IMR-90 (cell line): ENCODE measurements around the gene TRIM2. TPM values are rescaled to one million over a fixed set of nuclear protein-coding genes. Genes with fewer than 3 reads are reported as not detected.

Source experiments
- ATAC-seq: fragments of 200-7000 bp; cut with Tn5 transposase; 2 replicates; pipeline ENCODE4 v1.9.1; 2020; ENCODE audit warnings: low read depth, mild to moderate bottlenecking, moderate library complexity
- BruUV-seq: library from RNA; stranded (reverse); fragments of 400-500 nt; replicated peaks from 2 replicates; lab custom pipeline; 2021; lab: Mats Ljungman, UMichigan
- CTCF ChIA-PET: fragments of 300-600 bp; formaldehyde crosslinking; extraction: SDS; loops from one replicate; lab custom pipeline; 2021; ENCODE audit warnings: antibody characterized with exemption; lab: Yijun Ruan, JAX
- POLR2A ChIA-PET: fragments of 300-600 bp; sonication (Branson Sonifier 250); formaldehyde crosslinking; loops from one replicate; lab custom pipeline; 2022; ENCODE audit warnings: antibody characterized with exemption; ENCODE audit not compliant: unreplicated experiment; lab: Charles Lee
- DNase-seq: peaks from one replicate; pipeline ENCODE4 v3.0.0; 2013
- H2AFZ ChIP-seq: replicated peaks from 2 replicates; pipeline ENCODE3; 2013; ENCODE audit warnings: low read length, mild to moderate bottlenecking; ENCODE audit not compliant: poor library complexity
- H2AK5ac ChIP-seq: 2 replicates; pipeline ENCODE4 v1.6.1; 2013; ENCODE audit warnings: low read depth, low read length, inconsistent platforms
- H2AK9ac ChIP-seq: replicated peaks from 2 replicates; pipeline ENCODE3; 2013; ENCODE audit warnings: mild to moderate bottlenecking, low read depth, low read length, moderate library complexity; ENCODE audit not compliant: poor library complexity
- H2BK120ac ChIP-seq: 2 replicates; pipeline ENCODE4 v1.6.1; 2013; ENCODE audit warnings: low read depth, low read length, inconsistent platforms
- H2BK15ac ChIP-seq: 3 replicates; pipeline ENCODE4 v1.6.1; 2013; ENCODE audit warnings: low read depth, low read length, inconsistent platforms
- H2BK20ac ChIP-seq: 2 replicates; pipeline ENCODE4 v1.6.1; 2013; ENCODE audit warnings: low read depth, mild to moderate bottlenecking, inconsistent platforms, low read length, moderate library complexity
- H2BK5ac ChIP-seq: 2 replicates; pipeline ENCODE4 v1.6.1; 2013; ENCODE audit warnings: mild to moderate bottlenecking, low read depth, low read length, inconsistent platforms; ENCODE audit not compliant: poor library complexity, severe bottlenecking
- H3K14ac ChIP-seq: replicated peaks from 2 replicates; pipeline ENCODE4 v1.6.1; 2013; ENCODE audit warnings: low read depth, low read length, inconsistent platforms
- H3K18ac ChIP-seq: 2 replicates; pipeline ENCODE4 v1.6.1; 2013; ENCODE audit warnings: low read depth, low read length, control low read depth
- H3K23ac ChIP-seq: 2 replicates; pipeline ENCODE4 v1.6.1; 2013; ENCODE audit warnings: low read depth, low read length, inconsistent platforms
- H3K27ac ChIP-seq: 2 replicates; pipeline ENCODE4 v1.5.1; 2013; ENCODE audit warnings: mild to moderate bottlenecking, control low read depth, low read length; ENCODE audit not compliant: insufficient read depth
- H3K27me3 ChIP-seq: 2 replicates; pipeline ENCODE4 v1.6.1; 2013; ENCODE audit warnings: low read length; ENCODE audit not compliant: control insufficient read depth, insufficient read depth
- H3K36me3 ChIP-seq: 2 replicates; pipeline ENCODE4 v1.6.1; 2013; ENCODE audit warnings: low read length, mixed read lengths; ENCODE audit not compliant: control insufficient read depth, insufficient read depth
- H3K4ac ChIP-seq: 2 replicates; pipeline ENCODE4 v1.6.1; 2013; ENCODE audit warnings: low read depth, low read length, inconsistent platforms
- H3K4me1 ChIP-seq: 2 replicates; pipeline ENCODE4 v1.6.1; 2013; ENCODE audit warnings: low read length, mixed read lengths; ENCODE audit not compliant: control insufficient read depth, insufficient read depth
- H3K4me2 ChIP-seq: 2 replicates; pipeline ENCODE4 v1.6.1; 2013; ENCODE audit warnings: low read depth, mild to moderate bottlenecking, control low read depth, low read length, moderate library complexity
- H3K4me3 ChIP-seq: 2 replicates; pipeline ENCODE4 v1.5.1; 2013; ENCODE audit warnings: low read depth, mild to moderate bottlenecking, control low read depth, low read length, moderate library complexity; ENCODE audit not compliant: insufficient read depth
- H3K56ac ChIP-seq: 2 replicates; pipeline ENCODE4 v1.6.1; 2013; ENCODE audit warnings: low read length, inconsistent platforms; ENCODE audit not compliant: insufficient read depth; ENCODE audit errors: extremely low read depth
- H3K79me1 ChIP-seq, 2 experiments: 2 replicates each; pipeline ENCODE4 v1.6.1; 2013; ENCODE audit warnings: low read length in 2 of 2, inconsistent platforms in 1 of 2, low read depth in 1 of 2
- H3K9ac ChIP-seq: 2 replicates; pipeline ENCODE4 v1.6.1; 2013; ENCODE audit warnings: low read depth, low read length, control low read depth
- H3K9me1 ChIP-seq: 2 replicates; pipeline ENCODE4 v1.6.1; 2013; ENCODE audit warnings: low read length, inconsistent platforms; ENCODE audit not compliant: insufficient read depth
- H3K9me3 ChIP-seq: 2 replicates; pipeline ENCODE4 v1.6.1; 2013; ENCODE audit warnings: low read length; ENCODE audit not compliant: control insufficient read depth, insufficient read depth
- H4K20me1 ChIP-seq: 2 replicates; pipeline ENCODE4 v1.6.1; 2013; ENCODE audit warnings: low read length, inconsistent platforms; ENCODE audit not compliant: insufficient read depth
- H4K5ac ChIP-seq: 2 replicates; pipeline ENCODE4 v1.6.1; 2013; ENCODE audit warnings: mild to moderate bottlenecking, low read depth, low read length, control low read depth
- H4K8ac ChIP-seq, 2 experiments: 2 replicates each; pipeline ENCODE4 v1.6.1; 2013; ENCODE audit warnings: low read depth in 2 of 2, low read length in 2 of 2, control low read depth in 1 of 2, inconsistent platforms in 1 of 2
- H4K91ac ChIP-seq: 2 replicates; pipeline ENCODE4 v1.6.1; 2013; ENCODE audit warnings: low read depth, low read length, inconsistent platforms; ENCODE audit not compliant: insufficient read depth
- BHLHE40 ChIP-seq: fragments of 150-350 bp; IDR thresholded peaks from 2 replicates; pipeline ENCODE4 v1.6.1; 2016; ENCODE audit warnings: mild to moderate bottlenecking, low read depth, low read length
- CEBPB ChIP-seq: IDR thresholded peaks from 2 replicates; pipeline ENCODE4 v1.6.1; 2012; ENCODE audit warnings: low read depth, low read length, improper control_type of control experiment
- CHD1 ChIP-seq: IDR thresholded peaks from 2 replicates; pipeline ENCODE4 v1.6.1; 2012; ENCODE audit warnings: low read depth, low read length, improper control_type of control experiment
- CTCF ChIP-seq: conservative IDR thresholded peaks from 2 replicates; pipeline ENCODE4 v1.5.1; 2012; ENCODE audit warnings: mild to moderate bottlenecking, low read depth, low read length, improper control_type of control experiment
- ELK1 ChIP-seq: fragments of 150-350 bp; IDR thresholded peaks from 2 replicates; pipeline ENCODE4 v1.6.1; 2016; ENCODE audit warnings: low read depth, mild to moderate bottlenecking, low read length, moderate library complexity, borderline replicate concordance
- FOS ChIP-seq: fragments of 150-350 bp; IDR thresholded peaks from 2 replicates; pipeline ENCODE4 v1.6.1; 2016; ENCODE audit warnings: low read depth, low read length
- MAFK ChIP-seq: IDR thresholded peaks from 2 replicates; pipeline ENCODE4 v1.6.1; 2012; ENCODE audit warnings: low read depth, low read length, improper control_type of control experiment
- NFE2L2 ChIP-seq: fragments of 150-350 bp; IDR thresholded peaks from 2 replicates; pipeline ENCODE4 v1.6.1; 2016; ENCODE audit warnings: low read depth, mild to moderate bottlenecking, low read length
- POLR2A ChIP-seq: IDR thresholded peaks from 2 replicates; pipeline ENCODE4 v1.6.1; 2012; ENCODE audit warnings: mild to moderate bottlenecking, low read depth, low read length
- RAD21 ChIP-seq: IDR thresholded peaks from 2 replicates; pipeline ENCODE4 v1.6.1; 2012; ENCODE audit warnings: low read length, improper control_type of control experiment
- RCOR1 ChIP-seq: IDR thresholded peaks from 2 replicates; pipeline ENCODE4 v1.6.1; 2012; ENCODE audit warnings: mild to moderate bottlenecking, low read length, improper control_type of control experiment; ENCODE audit not compliant: insufficient replicate concordance
- RFX5 ChIP-seq: IDR thresholded peaks from 2 replicates; pipeline ENCODE4 v1.8.0; 2012; ENCODE audit warnings: low read depth, mild to moderate bottlenecking, low read length, moderate library complexity
- SMC3 ChIP-seq: fragments of 150-350 bp; IDR thresholded peaks from 2 replicates; pipeline ENCODE4 v1.6.1; 2016; ENCODE audit warnings: low read depth, mild to moderate bottlenecking, antibody characterized with exemption, low read length, moderate library complexity
- USF2 ChIP-seq: fragments of 150-350 bp; IDR thresholded peaks from 2 replicates; pipeline ENCODE4 v1.6.1; 2017; ENCODE audit warnings: mild to moderate bottlenecking, antibody characterized with exemption, low read length, low read depth
- WGBS, 2 experiments: methylation state at CpG; one replicate each; pipeline versions ENCODE4 v1.1.5 to v1.1.7; 2013; ENCODE audit warnings: missing lambda C conversion rate in 2 of 2; ENCODE audit not compliant: insufficient read length in 1 of 2; ENCODE audit errors: extremely low coverage in 2 of 2; 5-methylcytosine and 5-hydroxymethylcytosine counted together
- dilution Hi-C: fragments of 300-500 bp; cut with HindIII; formaldehyde crosslinking; loops from one replicate; pipeline ENCODE4 v1.14.3; 2018; ENCODE audit warnings: low sequenced_read_pairs; ENCODE audit not compliant: unreplicated experiment
- in situ Hi-C: fragments of 300-500 bp; cut with MboI; formaldehyde crosslinking; loops from 3 replicates; pipeline ENCODE4 v1.14.3; 2019; ENCODE audit warnings: low sequenced_read_pairs, inconsistent platforms, mixed read lengths
- intact Hi-C: fragments of 100-400 bp; cut with micrococcal nuclease; formaldehyde crosslinking; loops from 2 replicates; pipeline ENCODE4 v1.10.0; 2022
- polyA plus RNA-seq, 3 experiments: library from polyadenylated mRNA; depleted of rRNA; stranded (reverse); fragments of >200 nt; gene quantifications; 2 replicates each; pipeline ENCODE4 v1.2.3, GENCODE V29; 2012; ENCODE audit warnings: low replicate concordance in 1 of 3
- total RNA-seq: library from RNA; depleted of rRNA; stranded (reverse); fragments of >200 nt; gene quantifications from 2 replicates; pipeline ENCODE4 v1.2.3, GENCODE V29; 2012

Gene TRIM2
- total and polyA plus RNA-seq, 2 of the 4 experiments (the other 2 are of a cell fraction) = 16.0 to 64.2 TPM

- DNase-seq (no peak), ATAC-seq (no peak)
- TF ChIP-seq BHLHE40 = no peak
- TF ChIP-seq FOS = no peak
- no peak for TF ChIP-seq MAFK
- no peak for TF ChIP-seq RAD21
- no peak for TF ChIP-seq RCOR1
- TF ChIP-seq POLR2A = no peak
- no peak for TF ChIP-seq CEBPB
- no peak for TF ChIP-seq USF2
- TF ChIP-seq NFE2L2 = no peak
- no peak for TF ChIP-seq SMC3
- no peak for TF ChIP-seq ELK1
- no peak for TF ChIP-seq CHD1
- TF ChIP-seq RFX5 = no peak
- TF ChIP-seq CTCF = no peak
- H2BK20ac ChIP-seq = no peak overlapping the region
- H3K36me3 ChIP-seq = peaks cover 13% of the 10 kb centered on the region
- H3K14ac ChIP-seq = no peak overlapping the region
- no peak overlapping the region for H2BK120ac ChIP-seq
- H3K18ac ChIP-seq = no peak overlapping the region
- H3K9me3 ChIP-seq = no peaks in the 10 kb centered on the region
- H2AK9ac ChIP-seq = peak overlapping the region; percentile 57
- ChIA-PET CTCF (no interaction called here), POLR2A (no interaction called here)
- WGBS, 2 experiments = no CpG with 5 or more reads among the region's 1 CpG
- in situ Hi-C loops = no loop called here
- H2AFZ ChIP-seq = no peak overlapping the region
- H4K91ac ChIP-seq = no peak overlapping the region
- H3K4me3 ChIP-seq = no peak overlapping the region
- H3K9me1 ChIP-seq = peaks cover 2% of the 10 kb centered on the region; the same call in 1 of the 2 replicates
- peaks cover 8% of the 10 kb centered on the region; the same call in 1 of the 2 replicates for H4K20me1 ChIP-seq
- no peak overlapping the region for H3K56ac ChIP-seq
- no peak overlapping the region for H3K9ac ChIP-seq
- intact Hi-C loops = no loop called here
- H3K4ac ChIP-seq = no peak overlapping the region
- H3K4me1 ChIP-seq = peaks cover 2% of the 10 kb centered on the region; the same call in 1 of the 2 replicates
- H3K27me3 ChIP-seq = no peaks in the 10 kb centered on the region
- no peak overlapping the region for H2BK5ac ChIP-seq
- no TSS peak for BruUV-seq
- no peak overlapping the region for H2AK5ac ChIP-seq
- no peak overlapping the region for H2BK15ac ChIP-seq
- H3K27ac ChIP-seq = no peak overlapping the region
- H4K8ac ChIP-seq = no peak overlapping the region
- peaks cover 0 to 26% of the 10 kb centered on the region in 2 experiments; a peak in 3 of 4 replicates for H3K79me1 ChIP-seq
- H3K4me2 ChIP-seq = no peak overlapping the region
- peak overlapping the region; percentile 41; the same call in 1 of the 2 replicates for H3K23ac ChIP-seq
- H4K5ac ChIP-seq = no peak overlapping the region
- dilution Hi-C loops = no loop called here
Observed at GRCh38 chr4:153273751-153274150, 69.5 kb downstream of the TRIM2 start.
